Loucy (cell line): ENCODE measurements around the gene ZNF101.

Experiments used
- H2AFZ ChIP-seq: fragments of 200-600 bp; sonication (generic); 2 replicates; pipeline ENCODE4 v1.6.0; 2016; ENCODE audit warnings: antibody characterized with exemption, mild to moderate bottlenecking, low read length, moderate library complexity
- H3F3A ChIP-seq: fragments of 200-600 bp; 2 replicates; pipeline ENCODE4 v1.6.0; 2016; ENCODE audit warnings: antibody characterized with exemption, low read depth, mild to moderate bottlenecking
- H3K27me3 ChIP-seq: fragments of 200-600 bp; sonication (generic); 2 replicates; pipeline ENCODE4 v1.6.1; 2014; ENCODE audit warnings: low read length, mild to moderate bottlenecking; ENCODE audit not compliant: insufficient read depth, poor library complexity, severe bottlenecking
- H3K36me3 ChIP-seq: fragments of 200-600 bp; sonication (generic); 2 replicates; pipeline ENCODE4 v1.6.1; 2016; ENCODE audit warnings: low read length; ENCODE audit not compliant: insufficient read depth
- H3K4me1 ChIP-seq: fragments of 200-600 bp; sonication (generic); 2 replicates; pipeline ENCODE4 v1.5.1; 2014; ENCODE audit warnings: low read length, mild to moderate bottlenecking; ENCODE audit not compliant: insufficient read depth, poor library complexity, severe bottlenecking
- H3K4me2 ChIP-seq: fragments of 200-600 bp; sonication (generic); 2 replicates; pipeline ENCODE4 v1.6.0; 2014; ENCODE audit warnings: antibody characterized with exemption, low read length, low read depth, mild to moderate bottlenecking; ENCODE audit not compliant: poor library complexity, severe bottlenecking
- H3K4me3 ChIP-seq: fragments of 200-600 bp; sonication (generic); 2 replicates; pipeline ENCODE4 v1.5.1; 2014; ENCODE audit warnings: low read length, mild to moderate bottlenecking, mixed read lengths; ENCODE audit not compliant: poor library complexity, severe bottlenecking
- H3K79me2 ChIP-seq: fragments of 200-600 bp; sonication (generic); 2 replicates; pipeline ENCODE4 v1.6.1; 2014; ENCODE audit warnings: low read length; ENCODE audit not compliant: insufficient read depth
- H3K9ac ChIP-seq: fragments of 200-600 bp; sonication (generic); 2 replicates; pipeline ENCODE4 v1.6.0; 2014; ENCODE audit warnings: mild to moderate bottlenecking, low read depth, low read length, moderate library complexity; ENCODE audit not compliant: poor library complexity, severe bottlenecking
- H3K9me2 ChIP-seq: fragments of 200-600 bp; sonication (generic); replicated peaks from 2 replicates; pipeline ENCODE4 v1.6.1; 2016; ENCODE audit warnings: low read depth, low read length, mixed read lengths
- H3K9me3 ChIP-seq: fragments of 200-600 bp; sonication (generic); 2 replicates; pipeline ENCODE4 v1.6.1; 2014; ENCODE audit warnings: mild to moderate bottlenecking, antibody characterized with exemption, low read length, low read depth; ENCODE audit not compliant: insufficient read depth
- H4K20me1 ChIP-seq: fragments of 200-600 bp; sonication (generic); 2 replicates; pipeline ENCODE4 v1.6.0; 2014; ENCODE audit warnings: antibody characterized with exemption, low read length, mild to moderate bottlenecking; ENCODE audit not compliant: insufficient read depth, poor library complexity, severe bottlenecking
- EZH2phosphoT487 ChIP-seq: fragments of 200-600 bp; IDR thresholded peaks from 2 replicates; pipeline ENCODE4 v1.6.1; 2018; ENCODE audit warnings: antibody characterized with exemption, mild to moderate bottlenecking, moderate library complexity, borderline replicate concordance
- TF ChIP-seq, protein P1 (sequence below): fragments of 200-600 bp; sonication (generic); conservative IDR thresholded peaks from 2 replicates; pipeline ENCODE4 v1.5.1; 2014; ENCODE audit warnings: mild to moderate bottlenecking, antibody characterized with exemption, low read length

ZNF101 gene

DNA sequence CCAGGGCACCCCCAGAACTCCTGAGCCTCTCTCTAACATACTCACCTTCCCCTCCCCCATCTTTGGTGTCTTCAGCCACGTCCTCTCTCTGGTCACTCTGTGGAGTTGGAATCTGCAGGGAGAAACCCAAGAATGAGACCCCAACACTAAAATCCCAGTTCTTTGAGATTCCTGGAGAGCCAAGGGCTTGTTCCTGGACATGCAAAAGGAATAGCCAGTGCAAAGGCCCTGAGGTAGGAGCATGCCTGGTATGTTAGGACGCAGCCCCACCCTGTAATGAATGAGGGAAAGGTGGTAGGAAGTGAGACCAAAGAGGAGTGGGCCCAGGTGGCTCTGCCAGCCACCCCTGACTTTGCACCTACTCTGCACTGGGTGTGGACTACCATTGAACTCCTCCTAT is 38.2 kb upstream of the ZNF101 start:
- Histone ChIP-seq H3K27me3 (no peaks in the 10 kb centered on the region), H3K4me3 (no peak overlapping the region), H3K79me2 (no peaks in the 10 kb centered on the region), H3K9ac (no peak overlapping the region), H2AFZ (no peak overlapping the region), H3F3A (no peaks in the 10 kb centered on the region), H3K9me2 (no peaks in the 10 kb centered on the region), H4K20me1 (no peaks in the 10 kb centered on the region), H3K9me3 (no peaks in the 10 kb centered on the region), H3K36me3 (peaks cover 17% of the 10 kb centered on the region; the same call in 1 of the 2 replicates), H3K4me1 (no peaks in the 10 kb centered on the region), H3K4me2 (no peak overlapping the region)
- TF ChIP-seq, protein P1, sequence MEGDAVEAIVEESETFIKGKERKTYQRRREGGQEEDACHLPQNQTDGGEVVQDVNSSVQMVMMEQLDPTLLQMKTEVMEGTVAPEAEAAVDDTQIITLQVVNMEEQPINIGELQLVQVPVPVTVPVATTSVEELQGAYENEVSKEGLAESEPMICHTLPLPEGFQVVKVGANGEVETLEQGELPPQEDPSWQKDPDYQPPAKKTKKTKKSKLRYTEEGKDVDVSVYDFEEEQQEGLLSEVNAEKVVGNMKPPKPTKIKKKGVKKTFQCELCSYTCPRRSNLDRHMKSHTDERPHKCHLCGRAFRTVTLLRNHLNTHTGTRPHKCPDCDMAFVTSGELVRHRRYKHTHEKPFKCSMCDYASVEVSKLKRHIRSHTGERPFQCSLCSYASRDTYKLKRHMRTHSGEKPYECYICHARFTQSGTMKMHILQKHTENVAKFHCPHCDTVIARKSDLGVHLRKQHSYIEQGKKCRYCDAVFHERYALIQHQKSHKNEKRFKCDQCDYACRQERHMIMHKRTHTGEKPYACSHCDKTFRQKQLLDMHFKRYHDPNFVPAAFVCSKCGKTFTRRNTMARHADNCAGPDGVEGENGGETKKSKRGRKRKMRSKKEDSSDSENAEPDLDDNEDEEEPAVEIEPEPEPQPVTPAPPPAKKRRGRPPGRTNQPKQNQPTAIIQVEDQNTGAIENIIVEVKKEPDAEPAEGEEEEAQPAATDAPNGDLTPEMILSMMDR, result no peak
- TF ChIP-seq EZH2phosphoT487, result no peak

DNA sequence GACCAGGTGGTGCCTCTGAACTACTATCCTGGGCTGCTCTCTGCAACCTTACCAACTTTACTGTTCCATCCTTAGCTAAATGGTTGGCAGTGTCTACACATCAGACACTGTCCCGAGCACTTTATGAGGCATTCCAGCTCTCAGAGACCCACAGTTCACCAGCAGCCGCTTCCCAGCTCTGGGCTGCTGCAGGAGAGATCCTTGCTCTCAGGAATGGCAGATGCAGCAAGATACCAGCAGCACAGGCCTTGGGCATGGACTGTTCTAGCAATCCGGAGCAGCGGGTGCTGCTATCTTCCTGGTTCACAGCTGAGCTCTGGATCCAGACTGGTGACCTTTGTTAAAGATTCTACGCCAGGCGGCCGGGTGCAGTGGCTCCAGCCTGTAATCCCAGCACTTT is 37.3 kb upstream of the ZNF101 start:
- Histone ChIP-seq H3K4me3 (no peak overlapping the region), H3K9ac (no peak overlapping the region), H2AFZ (no peak overlapping the region), H3F3A (no peaks in the 10 kb centered on the region), H4K20me1 (no peaks in the 10 kb centered on the region), H3K9me3 (no peaks in the 10 kb centered on the region), H3K9me2 (no peaks in the 10 kb centered on the region), H3K4me1 (no peaks in the 10 kb centered on the region), H3K79me2 (no peaks in the 10 kb centered on the region), H3K36me3 (peaks cover 17% of the 10 kb centered on the region; the same call in 1 of the 2 replicates), H3K4me2 (no peak overlapping the region), H3K27me3 (no peaks in the 10 kb centered on the region)
- TF ChIP-seq, protein P1, result no peak
- TF ChIP-seq EZH2phosphoT487, result no peak

DNA sequence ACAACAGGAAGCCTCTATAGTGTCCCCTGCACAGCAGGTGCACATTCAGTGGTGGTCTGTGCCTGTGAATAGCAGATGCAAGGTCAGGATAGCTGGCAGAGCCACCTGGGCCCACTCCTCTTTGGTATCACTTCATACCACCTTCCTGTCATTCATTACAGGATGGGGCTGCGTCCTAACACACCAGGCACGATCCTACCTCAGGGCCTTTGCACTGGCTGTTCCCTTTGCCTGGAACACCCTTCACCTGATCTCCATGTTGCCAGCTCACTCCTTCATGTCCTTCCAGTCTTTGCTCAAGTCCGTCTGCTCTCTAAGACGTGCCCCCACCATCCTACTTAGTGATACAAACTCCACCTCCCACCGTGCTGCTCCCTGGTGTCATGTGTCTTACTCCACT is 36.0 kb upstream of the ZNF101 start:
- no peak for TF ChIP-seq EZH2phosphoT487
- TF ChIP-seq, protein P1, result no peak
- peaks cover 17% of the 10 kb centered on the region; the same call in 1 of the 2 replicates for H3K36me3 ChIP-seq

More for the DNA sequence above, 36.0 kb upstream of the ZNF101 start:
- H2AFZ ChIP-seq, result no peak overlapping the region
- H3K79me2 ChIP-seq, result no peaks in the 10 kb centered on the region
- no peaks in the 10 kb centered on the region for H3K9me3 ChIP-seq
- no peak overlapping the region for H3K9ac ChIP-seq
- H3K4me3 ChIP-seq, result no peak overlapping the region
- H4K20me1 ChIP-seq, result no peaks in the 10 kb centered on the region
- H3K4me2 ChIP-seq, result no peak overlapping the region
- no peaks in the 10 kb centered on the region for H3K4me1 ChIP-seq
- H3K27me3 ChIP-seq, result no peaks in the 10 kb centered on the region
- H3K9me2 ChIP-seq, result no peaks in the 10 kb centered on the region
- no peaks in the 10 kb centered on the region for H3F3A ChIP-seq
